ENCODE results near the gene CD3D. TPM values are rescaled to one million over a fixed set of nuclear protein-coding genes. Genes with fewer than 3 reads are reported as not detected.
A peak's percentile ranks its signal among the peaks of the same experiment; 100 is the strongest.

The CD3D gene
- total RNA-seq, 1 donor from 2014 or later, result 1.8 TPM

- intact Hi-C loops (cut with micrococcal nuclease), result no loop called here
- H3K27ac Mint-ChIP-seq, result no peak overlapping the region
- H3K36me3 Mint-ChIP-seq (ENCODE audit: low read depth), result peaks cover 82% of the 10 kb centered on the region
These were observed 23.8 kb upstream of the CD3D start for GRCh38 chr11:118366287-118366686.

GRCh38 chr11:118364956-118365615 lies 22.6 kb upstream of the CD3D start:
- TF ChIP-seq, protein P1, sequence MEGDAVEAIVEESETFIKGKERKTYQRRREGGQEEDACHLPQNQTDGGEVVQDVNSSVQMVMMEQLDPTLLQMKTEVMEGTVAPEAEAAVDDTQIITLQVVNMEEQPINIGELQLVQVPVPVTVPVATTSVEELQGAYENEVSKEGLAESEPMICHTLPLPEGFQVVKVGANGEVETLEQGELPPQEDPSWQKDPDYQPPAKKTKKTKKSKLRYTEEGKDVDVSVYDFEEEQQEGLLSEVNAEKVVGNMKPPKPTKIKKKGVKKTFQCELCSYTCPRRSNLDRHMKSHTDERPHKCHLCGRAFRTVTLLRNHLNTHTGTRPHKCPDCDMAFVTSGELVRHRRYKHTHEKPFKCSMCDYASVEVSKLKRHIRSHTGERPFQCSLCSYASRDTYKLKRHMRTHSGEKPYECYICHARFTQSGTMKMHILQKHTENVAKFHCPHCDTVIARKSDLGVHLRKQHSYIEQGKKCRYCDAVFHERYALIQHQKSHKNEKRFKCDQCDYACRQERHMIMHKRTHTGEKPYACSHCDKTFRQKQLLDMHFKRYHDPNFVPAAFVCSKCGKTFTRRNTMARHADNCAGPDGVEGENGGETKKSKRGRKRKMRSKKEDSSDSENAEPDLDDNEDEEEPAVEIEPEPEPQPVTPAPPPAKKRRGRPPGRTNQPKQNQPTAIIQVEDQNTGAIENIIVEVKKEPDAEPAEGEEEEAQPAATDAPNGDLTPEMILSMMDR (IDR thresholded peaks at IDR 0.05), result no peak
- ChIA-PET CTCF (interaction anchor here (0.6 to 2.7 kb wide), 3 partner anchors 27 to 685 kb away, joined by 3 to 7 read pairs (median 3); no protein-coding TSS in a partner anchor), POLR2A (interaction anchor here (0.7 kb wide), 1 partner anchor 151 kb away, joined by 3 read pairs; no protein-coding TSS in a partner anchor)
- intact Hi-C loops (cut with micrococcal nuclease), result no loop called here
- no peak for ATAC-seq (ENCODE audit: low read depth)
- Mint-ChIP-seq H3K36me3 (ENCODE audit: low read depth) (peaks cover 71% of the 10 kb centered on the region), H3K4me1 (peaks cover 27% of the 10 kb centered on the region), H3K27ac (no peak overlapping the region), H3K9me3 (no peaks in the 10 kb centered on the region), H3K4me3 (no peak overlapping the region), H3K27me3 (no peaks in the 10 kb centered on the region)
- DNase-seq, result no peak

More at GRCh38 chr11:118366287-118366686, 23.8 kb upstream of the CD3D start:
- Mint-ChIP-seq H3K4me1 (peaks cover 19% of the 10 kb centered on the region), H3K27me3 (no peaks in the 10 kb centered on the region), H3K9me3 (no peaks in the 10 kb centered on the region), H3K4me3 (no peak overlapping the region)
- TF ChIP-seq, protein P1 (IDR thresholded peaks at IDR 0.05), result no peak
- DNase-seq, result no peak
- ATAC-seq (ENCODE audit: low read depth), result no peak
- ChIA-PET CTCF (interaction anchor here (1.1 kb wide), 1 partner anchor 13 kb away, joined by 3 read pairs; no protein-coding TSS in a partner anchor), POLR2A (no interaction called here)

DNA sequence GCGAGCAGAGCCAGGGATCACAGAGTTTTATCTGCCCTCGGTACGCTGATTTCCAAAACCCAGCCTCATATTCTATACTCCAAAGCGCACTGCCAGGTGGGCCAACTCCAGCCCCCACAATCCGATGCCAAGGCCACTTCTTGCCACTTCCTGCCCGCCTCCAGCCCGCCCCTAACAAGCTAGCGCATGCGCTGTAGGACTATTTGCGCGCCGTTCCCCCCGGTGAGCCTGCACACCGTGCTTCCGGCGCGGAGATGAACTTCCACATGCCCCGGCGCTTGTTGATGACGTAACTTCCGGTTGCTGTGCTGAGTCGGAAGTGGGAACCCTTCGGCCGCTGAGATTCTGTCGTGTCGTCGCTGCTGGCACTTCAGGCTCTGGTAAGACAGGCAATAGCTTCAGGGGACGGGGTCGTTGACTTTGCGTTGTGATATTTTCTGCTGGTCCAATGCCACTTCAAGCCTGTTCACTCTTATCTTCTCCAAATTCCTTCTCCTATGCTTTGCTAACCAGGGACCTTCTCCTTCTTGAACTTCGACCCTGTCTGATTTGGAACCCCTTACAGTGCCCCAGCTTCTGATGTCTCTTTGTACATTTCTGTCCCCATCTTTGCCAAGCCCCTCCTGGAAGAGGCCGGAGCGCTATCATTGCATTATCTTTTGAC lies 16.9 kb upstream of the CD3D start, which contains the start of gene UBE4A:
TSS of gene UBE4A (plus strand) at position 306 of the 664 bp plus-strand sequence. CDS start 5,481 bp downstream, outside the sequence.
- POLR2A ChIA-PET, result interaction anchor here (0.6 to 1.5 kb wide), 9 partner anchors 63 to 1261 kb away, joined by 3 to 7 read pairs (median 3); partner anchors contain the start of genes KMT2A, MPZL3 and SIK3
- Mint-ChIP-seq H3K4me1 (peaks cover 39% of the 10 kb centered on the region), H3K36me3 (ENCODE audit: low read depth) (peaks cover 33% of the 10 kb centered on the region), H3K9me3 (no peaks in the 10 kb centered on the region), H3K27ac (peak within 1 kb of the TSS; percentile 94), H3K27me3 (no peaks in the 10 kb centered on the region), H3K4me3 (peak within 1 kb of the TSS; percentile 98)
- CTCF ChIA-PET, result interaction anchor here (1.0 to 1.2 kb wide), 2 partner anchors 64 to 161 kb away, joined by 3 to 6 read pairs; no protein-coding TSS in a partner anchor
- intact Hi-C loops (cut with micrococcal nuclease), result loop anchor here (1.0 to 5.0 kb wide), 7 partner anchors 42 to 568 kb away; partner anchors contain the start of genes ARCN1, ATP5MG, BCL9L and MPZL3
- DNase-seq (peak; percentile 93), ATAC-seq (ENCODE audit: low read depth) (peak; percentile 86)
- TF ChIP-seq, protein P1 (IDR thresholded peaks at IDR 0.05), result no peak

DNA sequence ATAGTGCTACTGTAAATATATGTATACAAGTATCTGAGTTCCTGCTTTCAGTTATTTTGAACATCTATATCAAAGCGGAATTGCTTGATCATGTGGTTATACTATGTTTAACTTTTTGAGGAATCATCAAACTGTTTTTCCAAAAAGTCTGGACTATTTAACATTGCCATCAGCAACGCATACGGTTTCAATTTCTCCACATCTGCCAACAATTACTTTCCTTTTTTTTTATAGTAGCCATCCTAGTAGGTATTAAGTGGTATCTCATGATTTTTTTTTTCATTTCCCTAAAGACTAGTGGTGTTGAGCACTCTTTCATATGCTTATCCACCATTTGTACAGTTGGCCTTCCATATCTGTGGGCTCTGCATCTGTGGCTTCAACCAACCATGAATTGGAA lies 15.6 kb upstream of the CD3D start:
- intact Hi-C loops (cut with micrococcal nuclease), result loop anchor here (2.0 to 5.0 kb wide), 3 partner anchors 131 to 569 kb away; partner anchors contain the start of genes ARCN1 and BCL9L
- Mint-ChIP-seq H3K36me3 (ENCODE audit: low read depth) (peaks cover 25% of the 10 kb centered on the region), H3K4me3 (no peak overlapping the region), H3K4me1 (peaks cover 38% of the 10 kb centered on the region), H3K27me3 (no peaks in the 10 kb centered on the region), H3K9me3 (no peaks in the 10 kb centered on the region), H3K27ac (no peak overlapping the region)
- ATAC-seq (ENCODE audit: low read depth) (no peak), DNase-seq (no peak)
- ChIA-PET POLR2A (no interaction called here), CTCF (interaction anchor here (0.8 to 6.4 kb wide), 2 partner anchors 159 to 186 kb away, joined by 3 to 39 read pairs; no protein-coding TSS in a partner anchor)
- TF ChIP-seq, protein P1 (IDR thresholded peaks at IDR 0.05), result no peak
